TTC549 (cell line): ENCODE data around the gene RAF1.

Experiments
- FAIRE-seq: peaks from 2 replicates; lab custom pipeline; 2012; peaks lifted over from hg19 to GRCh38; lab: Jason Lieb, UNC

RAF1 gene

GRCh38 chr3:12591456-12591855 lies 72.5 kb downstream of the RAF1 start:
- FAIRE-seq, result no peak

GRCh38 chr3:12590096-12590495 lies 73.8 kb downstream of the RAF1 start:
- FAIRE-seq, result no peak

GRCh38 chr3:12588039-12589009 lies 75.6 kb downstream of the RAF1 start:
- no peak for FAIRE-seq

- no peak for FAIRE-seq
These were observed 77.5 kb downstream of the RAF1 start for GRCh38 chr3:12586403-12586802.

GRCh38 chr3:12585970-12586369 lies 77.9 kb downstream of the RAF1 start:
- no peak for FAIRE-seq

GRCh38 chr3:12585181-12585580 lies 78.7 kb downstream of the RAF1 start:
- no peak for FAIRE-seq

- no peak for FAIRE-seq
These were observed 79.8 kb downstream of the RAF1 start for GRCh38 chr3:12584083-12584482.

- no peak for FAIRE-seq
These were observed 80.6 kb downstream of the RAF1 start for GRCh38 chr3:12583280-12583679.

- FAIRE-seq, result no peak
These were observed 81.2 kb downstream of the RAF1 start for GRCh38 chr3:12582730-12583129.

- no peak for FAIRE-seq
These were observed 84.0 kb downstream of the RAF1 start for GRCh38 chr3:12579905-12580304.

GRCh38 chr3:12579456-12579855 lies 84.5 kb downstream of the RAF1 start:
- FAIRE-seq, result no peak

- no peak for FAIRE-seq
These were observed 85.2 kb downstream of the RAF1 start for GRCh38 chr3:12578742-12579141.

- FAIRE-seq, result no peak
These were observed 86.5 kb downstream of the RAF1 start for GRCh38 chr3:12577379-12577778.

GRCh38 chr3:12574661-12575060 lies 89.3 kb downstream of the RAF1 start:
- no peak for FAIRE-seq

- no peak for FAIRE-seq
These were observed 89.8 kb downstream of the RAF1 start for GRCh38 chr3:12574131-12574530.

- no peak for FAIRE-seq
These were observed 91.9 kb downstream of the RAF1 start for GRCh38 chr3:12571986-12572385.

- no peak for FAIRE-seq
These were observed 94.1 kb downstream of the RAF1 start for GRCh38 chr3:12569836-12570235.

- no peak for FAIRE-seq
These were observed 95.2 kb downstream of the RAF1 start for GRCh38 chr3:12568747-12569146.

- no peak for FAIRE-seq
These were observed 96.9 kb downstream of the RAF1 start for GRCh38 chr3:12566976-12567375.

GRCh38 chr3:12562451-12562850 lies 101.5 kb downstream of the RAF1 start:
- FAIRE-seq, result no peak

- FAIRE-seq, result no peak
These were observed 102.5 kb downstream of the RAF1 start for GRCh38 chr3:12561397-12561796.

- FAIRE-seq, result no peak
These were observed 103.3 kb downstream of the RAF1 start for GRCh38 chr3:12560505-12561190.

GRCh38 chr3:12559520-12559919 lies 104.4 kb downstream of the RAF1 start:
- FAIRE-seq, result no peak

- FAIRE-seq, result no peak
These were observed 105.2 kb downstream of the RAF1 start for GRCh38 chr3:12558706-12559105.
